SH-SY5Y (cell line): ENCODE results near the gene IRAK2.

Experiments used
- GATA2 ChIP-seq: IDR thresholded peaks from 2 replicates; pipeline ENCODE4 v1.6.1; 2011; ENCODE audit warnings: mild to moderate bottlenecking, low read depth, low read length
- GATA3 ChIP-seq: IDR thresholded peaks from 2 replicates; pipeline ENCODE4 v1.6.1; 2011; ENCODE audit warnings: low read depth, mild to moderate bottlenecking, low read length, moderate library complexity

DNA sequence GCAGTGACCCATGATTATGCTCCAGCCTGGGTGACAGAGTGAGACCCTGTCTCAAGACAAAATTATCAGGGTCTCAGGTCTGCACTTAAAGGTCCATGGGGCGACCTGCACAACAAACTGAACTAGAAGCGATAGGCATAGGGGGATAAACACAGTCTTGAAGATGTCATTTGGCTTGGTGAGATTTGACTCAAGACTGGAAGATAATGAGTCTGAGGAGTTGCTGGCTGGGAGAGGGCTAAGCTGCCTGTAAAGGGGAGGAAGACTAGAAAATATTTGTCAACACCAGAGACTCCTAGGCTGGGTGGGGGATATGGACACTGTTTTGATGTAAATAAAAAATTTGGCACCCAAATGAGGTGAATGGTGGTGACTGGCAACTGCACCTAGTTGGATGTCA, 108.3 kb downstream of the IRAK2 start:
- TF ChIP-seq GATA2 = no peak
- TF ChIP-seq GATA3 = no peak
